Motor neuron (in vitro differentiated cells): ENCODE measurements around the gene CALB2. TPM values are rescaled to one million over a fixed set of nuclear protein-coding genes. Genes with fewer than 3 reads are reported as not detected.

Source experiments
- total RNA-seq, 8 experiments: library from RNA; unstranded; fragments of 300-600 nt; gene quantifications; 2 replicates each; pipeline versions ENCODE4 v1.2.3 to v1.2.4, GENCODE V29; 2022

Gene CALB2
- total RNA-seq, 8 experiments from 2014 or later: 0.33 to 13.5 (median 0.83) TPM; not detected in 2

Other genes starting within 250 kb of the CALB2 start
- 10 to 100 TPM in 1 of 8 experiments, 1 to 10 TPM in 6, under 1 TPM in 1; 0.61 to 28.9 (median 5.3) TPM for gene HYDIN, start 128.0 kb upstream of the CALB2 start, total RNA-seq
- gene CMTR2, start 69.3 kb upstream of the CALB2 start, total RNA-seq: 10 to 100 TPM; 15.0 to 30.1 (median 17.3) TPM
- under 1 TPM in 2 of 8 experiments, not detected in 6; 0.19 to 0.27 TPM for gene TLE7, start 83.3 kb downstream of the CALB2 start, total RNA-seq
- gene ZNF23, start 103.5 kb downstream of the CALB2 start, total RNA-seq: 10 to 100 TPM in 7 of 8 experiments, 1 to 10 TPM in 1; 9.5 to 23.8 (median 15.5) TPM
- 10 to 100 TPM in 2 of 8 experiments, 1 to 10 TPM in 6; 2.5 to 27.6 (median 8.1) TPM for gene ZNF19, start 130.6 kb downstream of the CALB2 start, total RNA-seq
- under 1 TPM in 6 of 8 experiments, not detected in 2; 0.05 to 0.51 (median 0.24) TPM for gene CHST4, start 167.7 kb downstream of the CALB2 start, total RNA-seq
- gene TAT, start 218.4 kb downstream of the CALB2 start, total RNA-seq: 1 to 10 TPM in 1 of 8 experiments, under 1 TPM in 7; 0.05 to 1.2 (median 0.25) TPM